Endothelial cell (in vitro differentiated cells): ENCODE data around the gene HYAL1. TPM values are rescaled to one million over a fixed set of nuclear protein-coding genes. Genes with fewer than 3 reads are reported as not detected.

Experiments
- DNase-seq: peaks from one replicate; pipeline ENCODE4 v3.0.0; 2021; ENCODE audit warnings: low spot score
- H3K27ac Mint-ChIP-seq: one replicate; pipeline ENCODE4 v1.8.0; 2021; ENCODE audit warnings: mixed read lengths, inconsistent platforms; ENCODE audit not compliant: unreplicated experiment
- H3K27me3 Mint-ChIP-seq: one replicate; pipeline ENCODE4 v1.8.0; 2021; ENCODE audit warnings: mild to moderate bottlenecking, moderate library complexity, mixed read lengths, inconsistent platforms; ENCODE audit not compliant: unreplicated experiment
- H3K36me3 Mint-ChIP-seq: one replicate; pipeline ENCODE4 v1.8.0; 2021; ENCODE audit warnings: mild to moderate bottlenecking, low read depth, mixed read lengths, inconsistent platforms; ENCODE audit not compliant: unreplicated experiment
- H3K4me1 Mint-ChIP-seq: one replicate; pipeline ENCODE4 v1.8.0; 2021; ENCODE audit warnings: mild to moderate bottlenecking, mixed read lengths, inconsistent platforms; ENCODE audit not compliant: unreplicated experiment
- H3K4me3 Mint-ChIP-seq: one replicate; pipeline ENCODE4 v1.8.0; 2021; ENCODE audit warnings: mild to moderate bottlenecking, mixed read lengths, inconsistent platforms; ENCODE audit not compliant: unreplicated experiment
- H3K9me3 Mint-ChIP-seq: one replicate; pipeline ENCODE4 v1.8.0; 2021; ENCODE audit warnings: mixed read lengths, inconsistent platforms; ENCODE audit not compliant: unreplicated experiment
- total RNA-seq: library from RNA; stranded (reverse); fragmentation: NEBNext Ultra II Directional; extraction: Animal tissue kit (Norgen Biotek cat#: 25700); gene quantifications from one replicate; pipeline ENCODE4 v1.2.1, GENCODE V29; 2021; ENCODE audit not compliant: unreplicated experiment
- TF ChIP-seq, protein P1 (sequence below): fragments of 200-600 bp; sonication (generic); IDR thresholded peaks from one replicate; pipeline ENCODE4 v1.5.0; 2021; ENCODE audit warnings: antibody characterized with exemption; ENCODE audit not compliant: unreplicated experiment

The HYAL1 gene
- total RNA-seq, 1 donor from 2014 or later: 1.6 TPM

DNA sequence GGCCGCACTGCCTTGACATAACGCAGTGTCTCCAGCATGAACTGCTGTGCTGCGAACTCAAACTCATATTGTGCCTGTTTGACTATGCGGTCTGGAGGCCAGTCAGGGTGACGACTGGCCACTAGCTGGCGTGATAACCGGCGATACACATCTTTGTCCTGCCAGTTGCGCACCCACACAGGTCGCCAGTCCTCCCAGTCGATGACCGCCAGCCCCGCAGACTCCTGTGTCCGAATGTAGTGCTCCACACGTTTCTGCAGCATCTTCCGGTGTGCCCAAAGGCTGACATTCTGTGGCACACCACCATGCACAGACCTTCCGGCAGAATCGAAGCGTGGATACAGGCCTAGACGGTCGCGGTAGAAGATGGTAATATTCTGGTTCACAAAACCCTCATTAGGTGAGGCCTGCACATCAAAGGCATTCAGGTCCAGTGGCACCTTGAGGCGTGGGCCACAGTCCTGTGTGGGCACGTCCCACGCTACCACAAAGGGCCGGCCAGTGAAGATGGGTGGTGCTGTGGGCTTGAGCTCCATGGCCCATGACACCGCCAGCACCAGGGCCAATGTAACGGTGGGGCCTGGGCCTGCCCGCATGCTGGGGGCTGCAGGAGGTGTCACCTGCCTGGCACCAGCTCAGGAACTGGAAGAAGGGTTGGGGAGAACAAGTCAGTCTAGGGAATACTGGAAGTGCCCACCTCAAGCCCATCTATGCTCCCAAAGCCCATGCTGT lies 16.7 kb upstream of the HYAL1 start:
- TF ChIP-seq, protein P1, sequence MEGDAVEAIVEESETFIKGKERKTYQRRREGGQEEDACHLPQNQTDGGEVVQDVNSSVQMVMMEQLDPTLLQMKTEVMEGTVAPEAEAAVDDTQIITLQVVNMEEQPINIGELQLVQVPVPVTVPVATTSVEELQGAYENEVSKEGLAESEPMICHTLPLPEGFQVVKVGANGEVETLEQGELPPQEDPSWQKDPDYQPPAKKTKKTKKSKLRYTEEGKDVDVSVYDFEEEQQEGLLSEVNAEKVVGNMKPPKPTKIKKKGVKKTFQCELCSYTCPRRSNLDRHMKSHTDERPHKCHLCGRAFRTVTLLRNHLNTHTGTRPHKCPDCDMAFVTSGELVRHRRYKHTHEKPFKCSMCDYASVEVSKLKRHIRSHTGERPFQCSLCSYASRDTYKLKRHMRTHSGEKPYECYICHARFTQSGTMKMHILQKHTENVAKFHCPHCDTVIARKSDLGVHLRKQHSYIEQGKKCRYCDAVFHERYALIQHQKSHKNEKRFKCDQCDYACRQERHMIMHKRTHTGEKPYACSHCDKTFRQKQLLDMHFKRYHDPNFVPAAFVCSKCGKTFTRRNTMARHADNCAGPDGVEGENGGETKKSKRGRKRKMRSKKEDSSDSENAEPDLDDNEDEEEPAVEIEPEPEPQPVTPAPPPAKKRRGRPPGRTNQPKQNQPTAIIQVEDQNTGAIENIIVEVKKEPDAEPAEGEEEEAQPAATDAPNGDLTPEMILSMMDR: no peak
- peak overlapping the region; percentile 77 for H3K27ac Mint-ChIP-seq
- H3K36me3 Mint-ChIP-seq: peaks cover 41% of the 10 kb centered on the region
- peaks cover 55% of the 10 kb centered on the region for H3K4me1 Mint-ChIP-seq
- DNase-seq: peak; percentile 4
- H3K9me3 Mint-ChIP-seq: no peaks in the 10 kb centered on the region
- peak overlapping the region; percentile 96 for H3K4me3 Mint-ChIP-seq
- peaks cover 26% of the 10 kb centered on the region for H3K27me3 Mint-ChIP-seq

DNA sequence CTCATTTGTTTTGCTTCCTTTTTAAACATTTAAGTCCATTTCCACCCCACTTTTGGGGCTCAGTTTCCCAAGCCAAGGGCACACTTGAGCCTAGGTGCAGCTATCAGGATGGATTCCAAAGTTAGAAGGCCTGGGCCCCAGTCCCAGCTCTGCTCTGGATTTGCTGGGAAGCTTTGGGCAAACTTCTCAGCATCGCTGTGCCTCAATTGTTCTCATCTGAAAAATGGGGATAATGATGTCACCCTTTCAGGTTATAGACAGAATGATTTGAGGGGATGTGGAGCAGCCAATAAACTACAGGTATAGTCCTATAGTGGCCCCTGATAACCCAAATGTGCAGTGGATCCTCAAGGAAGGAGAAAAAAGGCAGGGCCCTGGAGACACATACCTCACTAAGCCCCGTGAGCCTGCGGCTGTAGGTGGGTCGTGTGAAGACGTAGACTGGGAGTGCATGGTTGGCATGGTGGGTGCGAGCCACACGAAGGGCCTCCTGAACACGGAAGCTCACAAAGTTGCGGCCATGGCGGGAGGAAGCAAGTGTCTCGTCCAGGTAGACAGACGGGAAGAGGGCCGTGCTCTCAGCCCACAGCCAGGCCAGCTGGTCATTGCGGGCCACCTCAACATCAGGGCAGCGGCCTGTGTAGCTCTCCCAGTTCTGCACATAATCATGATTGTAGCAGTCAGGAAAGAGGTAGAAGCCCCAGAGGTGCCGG lies 16.0 kb upstream of the HYAL1 start:
- Mint-ChIP-seq H3K4me1 (peaks cover 49% of the 10 kb centered on the region), H3K9me3 (no peaks in the 10 kb centered on the region), H3K27me3 (peaks cover 26% of the 10 kb centered on the region), H3K4me3 (peak overlapping the region; percentile 96), H3K27ac (peak overlapping the region; percentile 50), H3K36me3 (peaks cover 36% of the 10 kb centered on the region)
- TF ChIP-seq, protein P1: no peak
- no peak for DNase-seq

DNA sequence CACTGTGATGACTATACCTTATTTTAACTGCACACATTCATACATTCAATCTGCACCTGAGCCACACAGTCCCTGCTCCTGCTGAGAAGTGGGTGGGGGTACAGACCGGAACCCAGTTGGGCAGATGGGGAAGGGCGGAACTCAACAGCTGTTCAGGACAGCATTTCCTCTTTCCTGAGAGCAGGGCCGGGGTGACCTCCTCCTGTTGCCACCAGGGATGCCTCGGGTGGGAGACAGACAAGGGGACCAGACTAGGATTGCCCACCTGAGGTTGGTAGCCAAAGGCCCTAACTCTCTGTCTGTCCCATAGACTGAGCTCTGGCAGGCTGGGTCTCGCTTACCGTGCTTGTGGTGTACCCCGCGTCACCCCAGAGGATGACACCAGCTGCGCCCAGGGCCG lies 15.2 kb upstream of the HYAL1 start:
- DNase-seq: no peak
- peaks cover 46% of the 10 kb centered on the region for H3K4me1 Mint-ChIP-seq
- H3K9me3 Mint-ChIP-seq: no peaks in the 10 kb centered on the region
- H3K27me3 Mint-ChIP-seq: peaks cover 26% of the 10 kb centered on the region
- TF ChIP-seq, protein P1: no peak
- peaks cover 42% of the 10 kb centered on the region for H3K36me3 Mint-ChIP-seq
- peak overlapping the region; percentile 96 for H3K4me3 Mint-ChIP-seq
- peak overlapping the region; percentile 70 for H3K27ac Mint-ChIP-seq

DNA sequence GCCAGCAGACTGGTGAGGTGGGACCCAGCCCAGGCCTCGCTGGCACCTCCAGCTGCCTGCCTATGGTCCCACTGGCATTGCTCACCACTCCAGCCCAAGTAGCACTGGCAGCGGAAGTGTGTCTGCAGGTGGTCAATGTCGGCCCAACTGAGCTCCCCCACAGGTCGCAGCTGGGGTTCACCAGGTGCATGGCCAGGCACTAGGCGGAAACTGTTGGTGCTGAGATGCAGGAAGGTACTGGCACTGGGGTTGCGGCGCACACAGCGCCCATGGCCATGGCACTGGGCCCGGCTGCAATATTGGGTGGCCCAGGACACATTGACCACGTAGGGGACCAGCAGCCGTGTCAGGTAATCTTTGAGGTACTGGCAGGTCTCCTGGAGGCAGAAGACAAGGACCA lies 14.8 kb upstream of the HYAL1 start:
- peak overlapping the region; percentile 70 for H3K27ac Mint-ChIP-seq

More for the DNA sequence above, 14.8 kb upstream of the HYAL1 start:
- no peak for DNase-seq
- no peaks in the 10 kb centered on the region for H3K9me3 Mint-ChIP-seq
- H3K27me3 Mint-ChIP-seq: peaks cover 24% of the 10 kb centered on the region
- H3K4me1 Mint-ChIP-seq: peaks cover 43% of the 10 kb centered on the region
- TF ChIP-seq, protein P1: no peak
- H3K36me3 Mint-ChIP-seq: peaks cover 44% of the 10 kb centered on the region
- H3K4me3 Mint-ChIP-seq: peak overlapping the region; percentile 96
